ENCODE data around the gene KMT2C.
"Not testable (repeated sequence)": the region's sequence is repeated elsewhere in the genome, so short reads cannot be mapped to it uniquely, and the experiment has no call there.

KMT2C gene

GRCh38 chr7:152435384-152436110, at the start of gene KMT2C:
Gene KMT2C, minus strand, starts transcription at chr7:152436003. Its CDS starts 217 bp downstream, at chr7:152435786.
- peak; percentile 38 for DNase-seq (ENCODE audit: low read depth)

- DNase-seq (ENCODE audit: low read depth): no peak
Observed at GRCh38 chr7:152481082-152481481, 45.3 kb upstream of the KMT2C start.

GRCh38 chr7:152480664-152481063, 44.9 kb upstream of the KMT2C start:
- no peak for DNase-seq (ENCODE audit: low read depth)

- no peak for DNase-seq (ENCODE audit: low read depth)
Observed at GRCh38 chr7:152479595-152479994, 43.8 kb upstream of the KMT2C start.

GRCh38 chr7:152478140-152478539, 42.3 kb upstream of the KMT2C start:
- DNase-seq (ENCODE audit: low read depth): no peak

- DNase-seq (ENCODE audit: low read depth): no peak
Observed at GRCh38 chr7:152477079-152477478, 41.3 kb upstream of the KMT2C start.

- no peak for DNase-seq (ENCODE audit: low read depth)
Observed at GRCh38 chr7:152476551-152476950, 40.7 kb upstream of the KMT2C start.

GRCh38 chr7:152471023-152471620, 35.3 kb upstream of the KMT2C start:
- not testable (repeated sequence) for DNase-seq (ENCODE audit: low read depth)

- not testable (repeated sequence) for DNase-seq (ENCODE audit: low read depth)
Observed at GRCh38 chr7:152470251-152471022, 34.6 kb upstream of the KMT2C start.

GRCh38 chr7:152469576-152469975, 33.8 kb upstream of the KMT2C start:
- not testable (repeated sequence) for DNase-seq (ENCODE audit: low read depth)

GRCh38 chr7:152467225-152467624, 31.4 kb upstream of the KMT2C start:
- no peak for DNase-seq (ENCODE audit: low read depth)

- no peak for DNase-seq (ENCODE audit: low read depth)
Observed at GRCh38 chr7:152465119-152465387, 29.2 kb upstream of the KMT2C start.

- DNase-seq (ENCODE audit: low read depth): peak; percentile 43
Observed at GRCh38 chr7:152464312-152465118, 28.7 kb upstream of the KMT2C start.

GRCh38 chr7:152463709-152464311, 28.0 kb upstream of the KMT2C start:
- DNase-seq (ENCODE audit: low read depth): peak; percentile 100

GRCh38 chr7:152462995-152463708, 27.3 kb upstream of the KMT2C start:
- DNase-seq (ENCODE audit: low read depth): no peak

- DNase-seq (ENCODE audit: low read depth): no peak
Observed at GRCh38 chr7:152459724-152460251, 24.0 kb upstream of the KMT2C start.

- no peak for DNase-seq (ENCODE audit: low read depth)
Observed at GRCh38 chr7:152451356-152451755, 15.6 kb upstream of the KMT2C start.

- not testable (repeated sequence) for DNase-seq (ENCODE audit: low read depth)
Observed at GRCh38 chr7:152445386-152446008, 9.7 kb upstream of the KMT2C start.

GRCh38 chr7:152443586-152443985, 7.8 kb upstream of the KMT2C start:
- no peak for DNase-seq (ENCODE audit: low read depth)

GRCh38 chr7:152442330-152442835, 6.6 kb upstream of the KMT2C start:
- no peak for DNase-seq (ENCODE audit: low read depth)

Measured in activated T-cell treated with anti-CD3 and anti-CD28 coated beads for 1 hour (primary cell).